B cell (primary cell): ENCODE measurements around the gene CDH13. TPM values are rescaled to one million over a fixed set of nuclear protein-coding genes. Genes with fewer than 3 reads are reported as not detected.

Experiments
- ATAC-seq: fragments of 200-7000 bp; cut with Tn5 transposase; one replicate; pipeline ENCODE4 v1.10.0; 2021; ENCODE audit warnings: low read depth, mild to moderate bottlenecking, moderate number of reproducible peaks, moderate library complexity
- CTCF ChIA-PET: fragments of 350-600 bp; sonication (Branson Sonifier 250); formaldehyde crosslinking; loops from one replicate; lab custom pipeline; 2021; ENCODE audit warnings: antibody characterized with exemption, inconsistent platforms; lab: Charles Lee
- POLR2A ChIA-PET: fragments of 350-600 bp; sonication (Branson Sonifier 250); formaldehyde crosslinking; loops from one replicate; lab custom pipeline; 2021; ENCODE audit warnings: antibody characterized with exemption; lab: Charles Lee
- DNase-seq: peaks from one replicate; pipeline ENCODE4 v3.0.0; 2013
- H2AFZ ChIP-seq: 2 replicates; pipeline ENCODE4 v1.6.1; 2012; ENCODE audit warnings: mild to moderate bottlenecking, low read depth, low read length; ENCODE audit not compliant: insufficient read depth, poor library complexity, severe bottlenecking
- H3K27ac ChIP-seq, 2 donors: 1 replicate in 1 of 2; 2 replicates in 1 of 2; pipeline ENCODE4 v1.5.1; 2012 to 2013; ENCODE audit warnings: low read length in 2 of 2, mild to moderate bottlenecking in 2 of 2, moderate library complexity in 1 of 2
- H3K27me3 ChIP-seq, 4 experiments: fragments of 200-600 bp in 1 of 4; sonication (generic) in 1 of 4; replicated peaks in 1 of 4; 1 replicate in 2 of 4; 2 replicates in 2 of 4; pipeline versions ENCODE4 v1.6.1 to v1.7.0; 2013 to 2016; ENCODE audit warnings: low read length in 3 of 4, mild to moderate bottlenecking in 2 of 4, mixed read lengths in 1 of 4, moderate library complexity in 1 of 4; ENCODE audit not compliant: insufficient read depth in 4 of 4, control insufficient read depth in 3 of 4; ENCODE audit errors: control extremely low read depth in 1 of 4
- H3K36me3 ChIP-seq, 2 experiments: replicated peaks in 1 of 2; 1 replicate in 1 of 2; 2 replicates in 1 of 2; pipeline versions ENCODE4 v1.6.1 to v1.7.1; 2013; ENCODE audit warnings: low read length in 1 of 2; ENCODE audit not compliant: insufficient read depth in 2 of 2, control insufficient read depth in 1 of 2; ENCODE audit errors: control extremely low read depth in 1 of 2, extremely low read depth in 1 of 2
- H3K4me1 ChIP-seq, 2 donors: fragments of 200-600 bp in 1 of 2; sonication (generic) in 1 of 2; 1 replicate in 1 of 2; 2 replicates in 1 of 2; pipeline versions ENCODE4 v1.5.1 to v1.6.1; 2013 to 2017; ENCODE audit warnings: low read length in 2 of 2; ENCODE audit not compliant: control insufficient read depth in 2 of 2, insufficient read depth in 2 of 2
- H3K4me2 ChIP-seq: replicated peaks from 2 replicates; pipeline ENCODE3; 2012; ENCODE audit warnings: mild to moderate bottlenecking, low read depth, low read length; ENCODE audit not compliant: poor library complexity, severe bottlenecking
- H3K4me3 ChIP-seq, 5 experiments: fragments of 200-600 bp in 1 of 5; sonication (generic) in 1 of 5; 1 replicate in 3 of 5; 2 replicates in 2 of 5; pipeline versions ENCODE4 v1.5.1 to v1.7.0; 2011 to 2016; ENCODE audit warnings: low read length in 4 of 5, mild to moderate bottlenecking in 4 of 5, low read depth in 2 of 5, control low read depth in 1 of 5, moderate library complexity in 1 of 5; ENCODE audit not compliant: insufficient read depth in 1 of 5; ENCODE audit errors: control extremely low read depth in 1 of 5, extremely low read depth in 1 of 5
- H3K79me2 ChIP-seq: fragments of 200-600 bp; sonication (generic); one replicate; pipeline ENCODE4 v1.6.0; 2016; ENCODE audit warnings: low read length; ENCODE audit not compliant: control insufficient read depth, insufficient read depth
- H3K9ac ChIP-seq: fragments of 200-600 bp; sonication (generic); 2 replicates; pipeline ENCODE4 v1.6.1; 2017; ENCODE audit warnings: mild to moderate bottlenecking, low read length, moderate library complexity
- H3K9me3 ChIP-seq, 3 donors: one replicate each; pipeline versions ENCODE4 v1.6.1 to v1.7.1; 2013; ENCODE audit warnings: low read length in 2 of 3; ENCODE audit not compliant: control insufficient read depth in 2 of 3, insufficient read depth in 1 of 3; ENCODE audit errors: control extremely low read depth in 1 of 3
- H4K20me1 ChIP-seq: 2 replicates; pipeline ENCODE4 v1.6.0; 2012; ENCODE audit warnings: mild to moderate bottlenecking, low read length; ENCODE audit not compliant: insufficient read depth, control insufficient read depth, poor library complexity, severe bottlenecking
- H3K27ac Mint-ChIP-seq: one replicate; pipeline ENCODE4 v1.8.0; 2021; ENCODE audit warnings: mixed read lengths
- H3K27me3 Mint-ChIP-seq: one replicate; pipeline ENCODE4 v1.8.0; 2021; ENCODE audit warnings: mixed read lengths
- H3K4me1 Mint-ChIP-seq: one replicate; pipeline ENCODE4 v1.8.0; 2021; ENCODE audit warnings: mixed read lengths
- H3K4me3 Mint-ChIP-seq: one replicate; pipeline ENCODE4 v1.8.0; 2021; ENCODE audit warnings: mixed read lengths
- H3K9me3 Mint-ChIP-seq: one replicate; pipeline ENCODE4 v1.8.0; 2022; ENCODE audit warnings: mixed read lengths; ENCODE audit not compliant: insufficient read depth
- EZH2 ChIP-seq: IDR thresholded peaks from 2 replicates; pipeline ENCODE4 v1.6.1; 2012; ENCODE audit warnings: borderline replicate concordance, low read depth, mild to moderate bottlenecking, moderate library complexity, low read length; ENCODE audit not compliant: insufficient read depth, poor library complexity, severe bottlenecking
- WGBS: methylation state at CpG from one replicate; pipeline ENCODE4 v1.1.5; 2013; ENCODE audit warnings: missing lambda C conversion rate; ENCODE audit not compliant: insufficient coverage; 5-methylcytosine and 5-hydroxymethylcytosine counted together
- intact Hi-C: fragments of 100-400 bp; cut with micrococcal nuclease; formaldehyde crosslinking; loops from one replicate; pipeline ENCODE4 v1.10.0; 2022
- polyA plus RNA-seq: library from polyadenylated mRNA; depleted of rRNA; stranded (reverse); fragments of >200 nt; gene quantifications from 2 replicates; pipeline ENCODE4 v1.2.3, GENCODE V29; 2012
- total RNA-seq, 2 donors: library from RNA; stranded (reverse); fragments of 120-200 nt in 1 of 2; gene quantifications; 1 replicate in 1 of 2; 2 replicates in 1 of 2; pipeline versions ENCODE4 v1.2.3 to v1.2.4, GENCODE V29; 2013 to 2022
- TF ChIP-seq, protein P1 (sequence below): fragments of 200-600 bp; IDR thresholded peaks from one replicate; pipeline ENCODE4 v1.8.0; 2022; ENCODE audit warnings: antibody characterized with exemption, mild to moderate bottlenecking

CDH13 gene
- total and polyA plus RNA-seq, 2 donors (not counting 1 experiment from before 2014, with no cell fraction given) = not detected

DNA sequence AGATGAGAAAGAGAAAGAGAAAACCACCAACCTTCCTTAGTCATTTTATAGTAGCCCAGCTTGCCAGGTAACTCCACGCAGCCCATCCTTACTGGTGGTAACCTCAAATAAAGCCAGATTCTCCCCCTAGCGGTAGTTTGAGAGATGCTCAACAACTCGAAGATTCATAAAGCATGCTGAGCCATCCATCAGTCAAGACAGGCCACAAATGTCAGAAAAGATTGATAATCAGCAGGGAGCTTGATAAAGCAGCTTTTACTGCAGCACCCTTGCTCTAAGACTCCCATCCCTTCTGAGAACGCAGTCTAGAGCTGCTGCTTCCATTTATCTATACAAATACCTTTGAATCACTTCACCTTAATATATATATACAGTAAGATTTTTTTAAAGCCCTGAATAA lies 729.5 kb downstream of the CDH13 start:
- Histone ChIP-seq H4K20me1 (no peaks in the 10 kb centered on the region), H3K9ac (no peak overlapping the region), H3K27ac (no peak overlapping the region), H2AFZ (no peak overlapping the region), H3K9me3 (peaks cover 0 to 2% (median 0%) of the 10 kb centered on the region in 3 donors), H3K79me2 (no peaks in the 10 kb centered on the region), H3K36me3 (no peaks in the 10 kb centered on the region), H3K4me1 (no peaks in the 10 kb centered on the region), H3K27me3 (no peaks in the 10 kb centered on the region), H3K4me2 (no peak overlapping the region), H3K4me3 (no peak overlapping the region)
- Mint-ChIP-seq H3K4me3 (no peak overlapping the region), H3K27ac (no peak overlapping the region), H3K4me1 (no peaks in the 10 kb centered on the region), H3K9me3 (no peaks in the 10 kb centered on the region), H3K27me3 (no peaks in the 10 kb centered on the region)
- CTCF ChIA-PET = interaction anchor here (0.9 to 1.7 kb wide), 5 partner anchors 11 to 1093 kb away, joined by 3 to 5 read pairs (median 3); no protein-coding TSS in a partner anchor
- intact Hi-C loops = loop anchor here (2.0 kb wide), 1 partner anchor 1093 kb away; no protein-coding TSS in a partner anchor
- peak; percentile 29 for DNase-seq
- WGBS = no CpG with 5 or more reads among the region's 4 CpGs
- TF ChIP-seq, protein P1, sequence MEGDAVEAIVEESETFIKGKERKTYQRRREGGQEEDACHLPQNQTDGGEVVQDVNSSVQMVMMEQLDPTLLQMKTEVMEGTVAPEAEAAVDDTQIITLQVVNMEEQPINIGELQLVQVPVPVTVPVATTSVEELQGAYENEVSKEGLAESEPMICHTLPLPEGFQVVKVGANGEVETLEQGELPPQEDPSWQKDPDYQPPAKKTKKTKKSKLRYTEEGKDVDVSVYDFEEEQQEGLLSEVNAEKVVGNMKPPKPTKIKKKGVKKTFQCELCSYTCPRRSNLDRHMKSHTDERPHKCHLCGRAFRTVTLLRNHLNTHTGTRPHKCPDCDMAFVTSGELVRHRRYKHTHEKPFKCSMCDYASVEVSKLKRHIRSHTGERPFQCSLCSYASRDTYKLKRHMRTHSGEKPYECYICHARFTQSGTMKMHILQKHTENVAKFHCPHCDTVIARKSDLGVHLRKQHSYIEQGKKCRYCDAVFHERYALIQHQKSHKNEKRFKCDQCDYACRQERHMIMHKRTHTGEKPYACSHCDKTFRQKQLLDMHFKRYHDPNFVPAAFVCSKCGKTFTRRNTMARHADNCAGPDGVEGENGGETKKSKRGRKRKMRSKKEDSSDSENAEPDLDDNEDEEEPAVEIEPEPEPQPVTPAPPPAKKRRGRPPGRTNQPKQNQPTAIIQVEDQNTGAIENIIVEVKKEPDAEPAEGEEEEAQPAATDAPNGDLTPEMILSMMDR = peak; percentile 51
- no peak for TF ChIP-seq EZH2
- ATAC-seq = peak; percentile 28
- POLR2A ChIA-PET = no interaction called here

DNA sequence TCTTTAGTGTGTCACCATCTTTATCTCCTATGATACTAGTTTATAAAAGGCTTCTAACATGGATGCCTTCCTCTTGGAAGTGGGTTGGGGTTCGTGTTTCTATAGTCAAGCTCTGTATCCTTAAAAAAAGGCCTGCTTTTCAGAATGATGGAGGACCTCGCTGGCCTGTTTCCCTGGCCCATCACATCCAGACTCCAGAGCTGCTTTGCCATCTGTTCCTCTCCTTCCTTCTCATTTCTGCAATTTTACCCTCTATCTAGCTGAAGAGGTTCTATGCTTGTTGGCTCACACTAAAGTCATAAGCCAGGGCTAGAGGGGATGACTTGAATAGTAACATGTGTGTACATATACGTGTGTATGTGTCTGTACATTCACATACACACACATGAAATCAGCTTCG lies 730.2 kb downstream of the CDH13 start:
- H3K27me3 Mint-ChIP-seq = no peaks in the 10 kb centered on the region
- CTCF ChIA-PET = interaction anchor here (0.9 to 1.3 kb wide), 2 partner anchors 1093 to 1094 kb away, joined by 3 read pairs; no protein-coding TSS in a partner anchor

More for the DNA sequence above, 730.2 kb downstream of the CDH13 start:
- no peaks in the 10 kb centered on the region for H3K9me3 Mint-ChIP-seq
- H3K27ac ChIP-seq = no peak overlapping the region
- no peak overlapping the region for H3K9ac ChIP-seq
- H3K27ac Mint-ChIP-seq = no peak overlapping the region
- H3K9me3 ChIP-seq = peaks cover 0 to 2% (median 0%) of the 10 kb centered on the region in 3 donors
- intact Hi-C loops = loop anchor here (2.0 kb wide), 1 partner anchor 1094 kb away; no protein-coding TSS in a partner anchor
- H3K4me1 ChIP-seq = no peaks in the 10 kb centered on the region
- H2AFZ ChIP-seq = no peak overlapping the region
- H3K4me1 Mint-ChIP-seq = no peaks in the 10 kb centered on the region
- H3K27me3 ChIP-seq = no peaks in the 10 kb centered on the region
- H3K36me3 ChIP-seq = no peaks in the 10 kb centered on the region
- H3K4me2 ChIP-seq = no peak overlapping the region
- no peak overlapping the region for H3K4me3 Mint-ChIP-seq
- H4K20me1 ChIP-seq = no peaks in the 10 kb centered on the region
- no peak overlapping the region for H3K4me3 ChIP-seq
- WGBS = 52% methylated on average over 2 of the region's 4 CpGs
- no peak for ATAC-seq
- no peak for TF ChIP-seq EZH2
- TF ChIP-seq, protein P1 = no peak
- POLR2A ChIA-PET = no interaction called here
- no peaks in the 10 kb centered on the region for H3K79me2 ChIP-seq
- no peak for DNase-seq
